Ascending aorta (tissue), 2 donors: Measurements from ENCODE around the gene NCBP3. TPM values are rescaled to one million over a fixed set of nuclear protein-coding genes. Genes with fewer than 3 reads are reported as not detected.

ENCODE experiments used
- DNase-seq, 2 donors: peaks; one replicate each; pipeline ENCODE4 v3.0.0-alpha.2; 2019; ENCODE audit warnings: low spot score in 2 of 2
- H3K27ac ChIP-seq, 2 donors: fragments of 200-600 bp; sonication (generic); one replicate each; pipeline ENCODE4 v1.5.1; 2016 to 2017; ENCODE audit warnings: mild to moderate bottlenecking in 1 of 2
- H3K27me3 ChIP-seq: fragments of 200-600 bp; sonication (generic); one replicate; pipeline ENCODE4 v1.5.1; 2017
- H3K36me3 ChIP-seq, 2 donors: fragments of 200-600 bp; sonication (generic); one replicate each; pipeline ENCODE4 v1.5.1; 2016
- H3K4me1 ChIP-seq, 2 donors: fragments of 200-600 bp; sonication (generic); one replicate each; pipeline ENCODE4 v1.5.1; 2016 to 2017; ENCODE audit warnings: mild to moderate bottlenecking in 1 of 2
- H3K4me3 ChIP-seq, 2 donors: fragments of 200-600 bp; sonication (generic); one replicate each; pipeline ENCODE4 v1.5.1; 2016 to 2017; ENCODE audit warnings: mild to moderate bottlenecking in 1 of 2
- H3K9me3 ChIP-seq, 2 donors: fragments of 200-600 bp; sonication (generic); one replicate each; pipeline ENCODE4 v1.5.1; 2016
- intact Hi-C: fragments of 100-400 bp; cut with DNase I; formaldehyde crosslinking; loops from one replicate; pipeline ENCODE4 v1.15.1; 2023
- total RNA-seq: library from RNA; depleted of rRNA; stranded (reverse); fragments of >200 nt; gene quantifications from one replicate; pipeline ENCODE4 v1.1.0, GENCODE V29; 2016
- TF ChIP-seq, protein P1 (sequence below), 3 experiments: fragments of 200-600 bp in 2 of 3; fragments of 450-650 bp in 1 of 3; sonication (generic) in 2 of 3; IDR thresholded peaks; one replicate each; pipeline ENCODE4 v1.5.1; 2016 to 2019; ENCODE audit warnings: antibody characterized with exemption in 3 of 3, mild to moderate bottlenecking in 1 of 3, moderate library complexity in 1 of 3

Gene NCBP3
- total RNA-seq, 1 donor from 2014 or later, result 3.9 TPM

DNA sequence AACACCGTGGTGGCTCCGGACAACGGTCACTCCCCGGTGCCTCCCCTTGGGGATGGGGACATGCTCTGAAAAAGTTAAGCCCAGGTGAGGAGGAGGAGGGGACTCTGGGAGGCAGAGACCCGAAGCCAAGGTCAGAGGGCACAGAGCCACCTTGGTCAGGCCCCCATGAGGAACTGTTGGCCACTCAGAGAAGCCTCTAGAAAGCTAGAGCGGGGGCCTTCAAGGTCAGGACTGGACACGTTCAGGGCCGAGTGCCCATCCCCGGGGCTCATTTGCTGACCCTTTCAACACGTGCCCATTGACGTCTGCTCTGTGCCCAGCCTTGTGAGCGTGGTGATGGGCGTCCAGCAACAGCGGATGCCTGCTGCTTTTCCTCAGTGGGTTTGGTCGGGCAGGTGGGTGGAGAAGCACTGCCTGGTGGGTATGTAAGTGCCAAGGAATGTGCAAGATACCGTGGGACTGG, 84.1 kb downstream of the NCBP3 start:
- intact Hi-C loops, result no loop called here
- H3K27me3 ChIP-seq, result no peaks in the 10 kb centered on the region
- DNase-seq, result no peak

DNA sequence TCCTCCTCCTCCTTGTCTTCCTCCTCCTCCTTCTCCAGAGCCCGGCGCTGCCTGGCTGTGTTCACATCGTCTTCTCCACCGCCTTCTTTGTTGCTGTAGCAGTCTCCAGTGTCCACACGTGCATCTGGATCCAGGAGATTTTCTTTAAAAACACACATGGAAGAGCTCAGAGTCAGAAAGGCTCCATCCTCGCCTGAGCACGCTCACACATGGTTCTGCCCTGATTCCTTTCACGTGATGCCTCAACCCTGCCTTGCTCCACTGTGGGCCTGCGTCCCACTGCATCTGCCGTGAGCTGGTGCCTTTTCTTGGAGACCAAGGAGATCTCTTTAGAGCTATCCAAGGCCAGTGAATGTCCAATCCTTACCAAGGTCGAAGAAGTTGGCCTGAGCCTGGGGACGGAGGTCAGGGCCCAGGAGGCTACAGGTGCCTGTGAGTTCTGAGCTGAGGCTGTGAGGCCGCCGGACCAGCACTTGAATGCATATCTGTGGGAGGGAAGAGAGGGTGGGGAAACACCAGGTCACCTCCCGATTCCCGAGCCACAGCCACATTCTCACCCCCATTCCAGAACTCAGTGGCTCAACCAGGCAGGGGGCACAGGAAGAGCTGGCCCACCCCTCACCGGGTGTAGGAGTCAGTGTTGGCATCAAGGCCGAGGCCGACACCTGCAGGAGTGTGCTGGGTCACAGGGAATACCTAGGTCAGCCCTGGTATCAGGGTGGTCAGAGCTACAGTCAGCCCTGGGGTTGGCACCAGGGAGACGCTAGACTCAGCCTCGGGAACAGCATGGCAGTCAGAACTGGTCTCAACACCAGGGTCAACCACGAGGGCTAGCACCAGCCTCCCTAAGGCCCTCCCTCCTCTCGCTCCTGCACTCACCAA, 84.8 kb downstream of the NCBP3 start:
- Histone ChIP-seq H3K4me3 (no peak overlapping the region), H3K27ac (no peak overlapping the region), H3K9me3 (no peaks in the 10 kb centered on the region), H3K4me1 (no peaks in the 10 kb centered on the region), H3K36me3 (no peaks in the 10 kb centered on the region), H3K27me3 (no peaks in the 10 kb centered on the region)
- TF ChIP-seq, protein P1, sequence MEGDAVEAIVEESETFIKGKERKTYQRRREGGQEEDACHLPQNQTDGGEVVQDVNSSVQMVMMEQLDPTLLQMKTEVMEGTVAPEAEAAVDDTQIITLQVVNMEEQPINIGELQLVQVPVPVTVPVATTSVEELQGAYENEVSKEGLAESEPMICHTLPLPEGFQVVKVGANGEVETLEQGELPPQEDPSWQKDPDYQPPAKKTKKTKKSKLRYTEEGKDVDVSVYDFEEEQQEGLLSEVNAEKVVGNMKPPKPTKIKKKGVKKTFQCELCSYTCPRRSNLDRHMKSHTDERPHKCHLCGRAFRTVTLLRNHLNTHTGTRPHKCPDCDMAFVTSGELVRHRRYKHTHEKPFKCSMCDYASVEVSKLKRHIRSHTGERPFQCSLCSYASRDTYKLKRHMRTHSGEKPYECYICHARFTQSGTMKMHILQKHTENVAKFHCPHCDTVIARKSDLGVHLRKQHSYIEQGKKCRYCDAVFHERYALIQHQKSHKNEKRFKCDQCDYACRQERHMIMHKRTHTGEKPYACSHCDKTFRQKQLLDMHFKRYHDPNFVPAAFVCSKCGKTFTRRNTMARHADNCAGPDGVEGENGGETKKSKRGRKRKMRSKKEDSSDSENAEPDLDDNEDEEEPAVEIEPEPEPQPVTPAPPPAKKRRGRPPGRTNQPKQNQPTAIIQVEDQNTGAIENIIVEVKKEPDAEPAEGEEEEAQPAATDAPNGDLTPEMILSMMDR (IDR thresholded peaks at IDR 0.05), result no peak
- no peak for DNase-seq
- intact Hi-C loops, result no loop called here

More for the DNA sequence above, 84.1 kb downstream of the NCBP3 start:
- Histone ChIP-seq H3K4me1 (no peaks in the 10 kb centered on the region), H3K27ac (no peak overlapping the region), H3K4me3 (no peak overlapping the region), H3K9me3 (no peaks in the 10 kb centered on the region), H3K36me3 (no peaks in the 10 kb centered on the region)
- TF ChIP-seq, protein P1 (IDR thresholded peaks at IDR 0.05), result no peak

DNA sequence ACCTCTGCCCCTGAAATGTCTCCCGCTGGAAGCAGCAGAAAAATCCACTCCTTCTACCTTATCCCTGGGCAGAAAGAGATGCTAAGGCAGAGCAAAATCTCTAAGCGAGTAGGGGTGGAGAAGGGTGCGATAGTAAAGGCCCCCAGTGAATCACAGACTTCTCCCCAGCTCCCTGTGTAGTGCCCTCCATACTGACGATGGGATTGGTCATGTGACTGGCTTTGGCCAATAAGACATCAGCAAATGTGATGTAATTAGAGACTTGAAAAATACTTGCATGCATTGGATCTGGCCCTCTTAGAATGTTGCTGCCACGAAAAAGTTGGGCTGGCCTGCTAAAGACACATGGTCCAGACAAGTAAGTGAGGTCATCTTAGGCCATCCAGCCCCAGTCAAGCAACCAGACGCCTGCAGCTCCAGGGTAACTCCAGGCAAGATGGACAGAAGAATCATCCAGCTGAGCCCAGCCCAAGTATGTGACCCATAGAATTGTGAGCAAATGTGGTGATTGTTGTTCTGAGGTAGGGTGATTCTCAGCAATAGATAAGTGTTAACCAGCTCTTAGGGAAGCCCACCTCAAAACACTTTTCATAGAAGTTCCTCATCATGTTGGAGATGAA, 86.3 kb downstream of the NCBP3 start:
- TF ChIP-seq, protein P1 (IDR thresholded peaks at IDR 0.05), result no peak
- no peaks in the 10 kb centered on the region for H3K36me3 ChIP-seq
- no peaks in the 10 kb centered on the region for H3K9me3 ChIP-seq
- H3K27me3 ChIP-seq, result no peaks in the 10 kb centered on the region
- DNase-seq, result no peak
- no peak overlapping the region for H3K27ac ChIP-seq
- no peaks in the 10 kb centered on the region for H3K4me1 ChIP-seq
- intact Hi-C loops, result no loop called here
- H3K4me3 ChIP-seq, result no peak overlapping the region

DNA sequence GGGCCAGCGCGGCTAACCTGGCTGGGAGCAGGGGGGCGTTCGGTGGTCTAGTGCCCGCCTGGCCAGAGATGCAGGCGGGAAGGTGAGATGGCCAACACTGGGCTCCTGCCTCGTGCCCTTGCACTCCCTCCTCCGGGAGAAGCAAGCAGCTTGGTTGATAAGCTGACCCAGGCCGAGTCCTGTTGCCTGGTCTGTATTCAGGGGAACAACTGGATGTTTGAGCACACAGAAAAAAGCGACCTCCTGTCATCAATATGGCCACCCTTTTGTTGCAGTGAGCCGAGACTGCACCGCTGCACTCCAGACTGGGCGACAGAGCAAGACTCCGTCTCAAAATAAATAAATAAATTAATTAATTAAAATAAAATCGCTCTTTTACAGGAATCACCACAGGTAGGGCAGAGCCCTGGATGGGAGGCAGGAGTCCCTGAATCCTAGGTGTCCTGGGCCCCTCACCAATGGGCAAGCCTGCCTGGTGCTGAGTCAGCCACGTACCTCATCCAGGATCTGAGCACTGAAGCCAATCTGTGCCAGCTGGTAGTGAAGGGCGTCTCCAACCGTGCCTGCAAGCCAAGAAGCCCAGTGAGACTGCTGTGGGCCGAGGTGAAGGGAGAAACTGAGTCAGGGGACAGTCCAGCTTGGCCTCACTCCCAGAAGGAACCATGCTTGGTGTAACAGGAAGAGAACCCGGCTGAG, 90.6 kb downstream of the NCBP3 start:
- TF ChIP-seq, protein P1 (IDR thresholded peaks at IDR 0.05), result no peak

DNA sequence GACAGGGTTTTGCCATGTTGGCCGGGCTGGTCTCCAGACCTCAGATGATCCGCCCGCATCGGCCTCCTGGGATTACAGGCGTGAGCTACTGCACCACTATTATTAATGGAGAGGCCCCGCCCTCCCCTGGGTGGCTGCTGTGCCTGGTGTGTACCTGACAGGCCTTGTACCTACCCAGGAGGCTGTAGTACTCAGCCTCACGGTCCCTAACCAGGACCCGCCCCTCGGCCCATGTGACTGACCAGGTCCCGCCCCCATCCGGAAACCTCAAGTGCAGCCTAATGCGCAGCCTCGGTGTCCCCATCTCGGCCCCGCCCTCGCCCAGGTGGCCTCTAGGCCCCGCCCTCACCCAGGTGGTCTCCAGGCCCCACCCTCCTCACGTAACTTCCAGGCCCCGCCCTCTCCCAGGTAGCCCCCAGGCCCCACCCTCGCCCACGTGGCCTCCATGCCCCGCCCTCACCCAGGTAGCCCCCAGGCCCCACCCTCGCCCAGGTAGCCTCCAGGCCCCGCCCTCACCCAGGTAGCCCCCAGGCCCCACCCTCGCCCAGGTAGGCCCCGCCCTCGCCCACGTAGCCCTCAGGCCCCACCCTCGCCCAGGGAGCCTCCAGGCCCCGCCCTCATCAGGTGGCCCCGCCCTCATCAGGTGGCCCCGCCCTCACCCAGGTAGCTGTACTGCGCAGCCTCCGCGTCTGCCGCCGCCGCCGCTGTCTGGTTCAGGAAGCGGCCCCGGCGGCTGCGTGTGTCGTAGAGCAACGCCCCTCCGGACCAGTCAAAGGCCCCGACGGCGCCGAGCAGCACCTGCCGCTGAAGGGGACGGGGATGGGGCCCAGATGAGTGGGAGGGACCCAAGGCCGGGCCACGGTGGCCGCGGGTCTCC, 91.3 kb downstream of the NCBP3 start:
- no peak for DNase-seq
- intact Hi-C loops, result no loop called here
- TF ChIP-seq, protein P1 (IDR thresholded peaks at IDR 0.05), result no peak
- no peaks in the 10 kb centered on the region for H3K9me3 ChIP-seq
- H3K36me3 ChIP-seq, result no peaks in the 10 kb centered on the region
- no peaks in the 10 kb centered on the region for H3K27me3 ChIP-seq
- no peaks in the 10 kb centered on the region for H3K4me1 ChIP-seq
- no peak overlapping the region for H3K27ac ChIP-seq
- H3K4me3 ChIP-seq, result no peak overlapping the region

More for the DNA sequence above, 90.6 kb downstream of the NCBP3 start:
- Histone ChIP-seq H3K27me3 (no peaks in the 10 kb centered on the region), H3K4me3 (no peak overlapping the region), H3K4me1 (no peaks in the 10 kb centered on the region), H3K9me3 (no peaks in the 10 kb centered on the region), H3K27ac (no peak overlapping the region), H3K36me3 (no peaks in the 10 kb centered on the region)
- no peak for DNase-seq
- intact Hi-C loops, result no loop called here
